HG03469 (cell line): ENCODE data around the gene NFAM1.

Source experiments
- ATAC-seq: cut with Tn5 transposase; IDR thresholded peaks from one replicate; pipeline ENCODE4 v1.9.1; 2021; ENCODE audit warnings: mild to moderate bottlenecking, moderate library complexity, moderate number of reproducible peaks; ENCODE audit not compliant: unreplicated experiment

NFAM1 gene

DNA sequence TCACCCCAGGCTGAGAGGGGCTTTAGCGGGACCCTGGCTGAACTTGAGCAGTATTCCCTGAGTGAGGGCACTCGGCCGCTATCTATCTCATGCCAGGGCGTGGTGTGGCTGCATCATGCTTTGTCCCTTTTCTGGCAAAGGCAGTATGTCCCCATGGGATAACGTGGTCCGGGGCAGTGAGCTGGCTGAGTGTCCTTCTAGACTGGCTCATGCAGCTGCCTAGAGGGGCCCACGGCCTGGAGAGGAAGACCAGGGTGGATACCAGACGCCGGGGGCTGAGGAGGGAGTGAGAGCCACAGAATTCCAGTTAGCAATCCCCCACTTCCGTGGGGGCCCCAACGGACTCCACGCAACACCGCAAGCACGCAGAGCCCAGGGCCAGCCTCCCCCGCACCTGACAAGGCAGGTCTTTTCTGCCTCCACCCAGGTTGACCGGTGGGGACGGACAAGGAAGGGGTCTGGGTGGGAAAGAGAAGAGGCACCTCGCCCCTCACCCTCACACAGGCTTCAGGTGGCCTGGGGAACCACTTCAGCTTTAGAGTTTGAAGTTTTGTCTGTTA is 15.5 kb downstream of the NFAM1 start:
- ATAC-seq: no peak

- no peak for ATAC-seq
These were observed 17.5 kb downstream of the NFAM1 start for GRCh38 chr22:42414565-42415303.

DNA sequence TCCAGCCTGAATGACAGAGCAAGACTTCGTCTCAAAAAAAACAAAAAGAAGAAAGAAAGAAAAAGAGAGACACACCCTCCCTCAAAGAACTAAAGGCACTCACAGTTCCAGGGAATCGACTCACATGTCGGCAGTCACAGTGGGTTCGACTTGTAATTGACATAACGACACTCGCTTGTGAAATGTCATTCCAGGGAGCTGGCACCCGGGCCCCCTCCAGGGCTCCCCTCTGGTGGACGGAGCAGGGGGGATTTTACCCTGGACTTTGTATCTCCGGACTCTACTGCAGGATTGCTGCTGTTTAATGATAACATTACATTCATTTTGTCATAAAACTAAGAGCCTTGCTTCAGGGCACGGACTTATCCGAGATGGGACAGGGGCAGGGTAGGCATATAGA is 18.2 kb downstream of the NFAM1 start:
- no peak for ATAC-seq

DNA sequence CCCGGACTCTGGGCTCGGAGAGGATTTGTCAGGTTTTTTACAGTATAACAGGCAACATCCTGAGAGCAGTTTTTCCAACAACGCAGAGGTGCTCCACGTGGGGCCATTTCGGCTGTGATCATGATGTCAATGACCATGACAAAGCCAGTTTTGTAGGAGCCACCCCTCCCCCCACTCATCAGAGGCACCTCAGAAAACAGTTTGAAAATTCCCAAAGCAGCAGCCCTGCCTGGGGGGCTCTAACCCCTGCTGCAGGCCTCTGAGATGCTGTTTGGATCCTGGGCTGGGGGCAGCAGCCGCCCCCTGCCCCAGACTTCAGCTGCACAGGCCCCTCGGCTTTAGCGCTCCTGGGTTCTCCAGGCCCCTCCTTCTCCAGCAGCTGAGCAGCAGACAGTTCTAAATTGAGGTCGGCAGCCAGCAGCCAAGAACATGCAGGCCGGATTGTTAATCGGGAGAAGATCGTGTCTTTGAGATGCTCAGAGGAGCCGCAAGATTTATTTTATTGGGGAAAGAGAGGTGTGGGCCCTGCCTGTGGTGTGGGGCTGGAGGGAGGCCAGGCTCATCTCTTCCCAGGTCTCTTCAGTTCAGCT is 19.4 kb downstream of the NFAM1 start:
- no peak for ATAC-seq

DNA sequence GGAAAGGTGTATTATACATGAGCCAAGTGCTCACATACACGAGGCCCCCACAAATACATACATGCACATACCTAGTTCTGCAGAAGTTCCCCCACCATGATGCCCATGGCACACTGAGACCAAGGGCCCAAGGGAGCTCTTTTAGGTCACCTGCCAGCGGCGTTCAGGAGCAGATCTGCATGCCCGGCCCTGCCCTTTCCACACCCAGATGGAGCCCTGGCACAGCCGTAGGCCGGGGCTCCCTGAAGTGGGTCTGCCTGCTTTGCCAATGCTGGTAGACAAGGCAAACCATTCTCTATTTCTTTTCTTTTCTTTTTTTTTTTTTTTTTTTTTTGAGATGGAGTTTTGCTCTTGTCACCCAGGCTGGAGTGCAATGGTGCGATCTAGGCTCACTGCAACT is 21.5 kb downstream of the NFAM1 start:
- ATAC-seq: no peak

DNA sequence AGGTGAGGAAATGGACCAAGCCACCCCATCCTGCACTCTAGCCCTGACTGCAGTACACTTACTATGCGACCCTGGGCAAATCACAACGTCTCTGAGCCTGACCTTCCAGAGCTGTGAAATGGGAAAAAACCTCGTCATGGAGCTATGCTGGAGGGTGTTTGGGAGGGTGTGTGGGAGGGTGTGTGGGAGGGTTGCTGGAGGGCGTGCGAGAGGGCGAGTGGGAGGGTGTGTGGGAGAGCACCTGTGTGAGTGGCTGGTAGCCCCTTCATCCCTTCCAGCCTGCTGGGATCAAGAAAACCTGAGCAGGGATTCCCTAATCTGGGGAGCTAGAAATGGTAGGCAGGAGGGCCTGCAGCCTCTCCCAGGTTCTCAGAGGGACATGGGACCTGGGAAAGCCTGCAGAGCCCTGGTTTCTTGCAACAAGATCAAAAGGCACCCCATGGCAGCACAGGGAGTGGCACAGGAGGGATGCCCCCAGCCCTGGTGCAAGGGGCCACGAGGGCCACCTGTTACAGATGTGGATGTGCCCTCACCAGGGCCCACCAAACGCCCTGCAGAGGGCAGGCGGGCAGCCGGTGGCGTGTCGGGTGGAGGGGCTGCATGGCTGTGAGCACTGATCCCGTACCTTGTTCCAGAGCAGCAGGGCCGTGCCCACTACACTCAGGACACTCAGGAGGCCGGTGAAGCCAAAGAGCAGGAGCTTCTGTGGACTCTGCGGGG is 23.2 kb downstream of the NFAM1 start:
- ATAC-seq: no peak

DNA sequence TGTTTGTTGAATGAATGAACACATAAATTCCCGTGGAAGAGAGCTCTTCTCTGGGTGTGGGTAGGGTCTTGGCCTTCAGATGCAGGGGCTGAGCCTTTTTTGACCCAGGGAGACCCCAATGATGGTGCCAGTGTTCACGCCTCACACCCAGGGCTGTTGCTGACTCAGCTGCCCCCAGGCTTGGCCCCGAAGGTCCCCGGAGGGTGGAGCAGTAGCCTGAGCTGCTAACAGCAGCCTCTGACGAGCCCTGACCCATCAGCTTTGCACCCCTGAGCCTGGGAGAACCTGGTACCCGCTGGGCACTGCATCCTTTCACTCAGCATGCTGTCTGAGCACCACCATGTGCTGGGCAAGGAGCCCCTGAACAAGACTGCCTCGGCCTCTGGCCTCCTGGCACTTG is 23.9 kb downstream of the NFAM1 start:
- ATAC-seq: no peak

DNA sequence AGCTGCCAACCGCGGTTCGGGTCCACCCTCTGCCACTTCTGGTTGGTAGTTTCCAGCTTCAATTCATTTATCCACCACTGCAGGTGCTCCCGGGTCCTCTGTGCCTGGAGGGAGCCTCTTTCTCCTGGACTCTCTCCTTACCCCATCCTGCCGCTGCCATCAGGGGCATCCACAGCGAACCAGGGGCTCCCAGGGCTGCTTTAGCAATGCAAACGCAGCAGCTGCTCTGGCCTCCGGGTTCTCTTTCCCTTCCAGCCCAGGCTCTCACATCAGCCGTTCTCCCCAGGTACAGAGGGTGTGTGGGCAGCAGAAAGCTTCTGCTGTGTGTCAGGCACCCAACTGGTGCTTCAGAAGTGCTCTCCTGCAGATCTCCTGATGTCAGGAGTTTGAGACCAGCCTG is 27.9 kb downstream of the NFAM1 start:
- ATAC-seq: no peak

GRCh38 chr22:42401535-42402334 is 30.5 kb downstream of the NFAM1 start:
- no peak for ATAC-seq

DNA sequence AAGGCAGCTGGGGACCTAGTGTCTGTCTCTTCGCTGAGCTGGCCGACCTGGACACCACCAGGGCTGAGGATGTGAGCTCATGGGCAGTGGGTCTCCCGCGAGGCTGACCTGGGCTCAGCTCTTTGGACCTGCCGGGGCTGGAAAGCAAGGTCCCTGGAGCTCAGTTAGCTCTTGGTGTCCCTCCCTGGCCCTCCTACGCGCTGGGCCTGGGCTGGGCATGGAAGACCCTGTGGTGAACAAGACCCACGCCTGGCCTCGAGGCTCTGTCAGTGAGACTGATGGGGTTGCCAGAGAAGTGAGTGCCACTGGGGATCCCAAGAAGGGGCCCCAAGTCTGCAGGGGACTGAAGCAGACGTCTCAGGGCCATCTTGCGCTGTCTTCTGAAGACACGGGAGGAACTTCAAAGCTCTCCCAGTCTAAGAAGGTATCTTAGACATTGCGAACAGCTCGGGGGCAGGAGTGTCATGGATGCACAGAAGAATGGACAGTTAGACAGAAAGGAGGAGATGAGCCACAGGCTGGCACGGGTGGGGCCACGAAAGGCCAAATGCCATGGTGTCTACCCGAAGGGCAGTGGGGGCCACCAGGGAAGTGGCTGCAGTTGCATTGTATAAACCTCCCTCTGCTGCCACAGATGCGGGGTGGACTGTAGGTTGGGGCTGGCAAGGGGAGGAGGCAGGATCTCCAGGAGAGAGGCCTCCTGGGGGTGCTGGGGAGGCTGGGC is 31.2 kb downstream of the NFAM1 start:
- no peak for ATAC-seq

GRCh38 chr22:42399315-42400271 is 32.6 kb downstream of the NFAM1 start:
- ATAC-seq: no peak

DNA sequence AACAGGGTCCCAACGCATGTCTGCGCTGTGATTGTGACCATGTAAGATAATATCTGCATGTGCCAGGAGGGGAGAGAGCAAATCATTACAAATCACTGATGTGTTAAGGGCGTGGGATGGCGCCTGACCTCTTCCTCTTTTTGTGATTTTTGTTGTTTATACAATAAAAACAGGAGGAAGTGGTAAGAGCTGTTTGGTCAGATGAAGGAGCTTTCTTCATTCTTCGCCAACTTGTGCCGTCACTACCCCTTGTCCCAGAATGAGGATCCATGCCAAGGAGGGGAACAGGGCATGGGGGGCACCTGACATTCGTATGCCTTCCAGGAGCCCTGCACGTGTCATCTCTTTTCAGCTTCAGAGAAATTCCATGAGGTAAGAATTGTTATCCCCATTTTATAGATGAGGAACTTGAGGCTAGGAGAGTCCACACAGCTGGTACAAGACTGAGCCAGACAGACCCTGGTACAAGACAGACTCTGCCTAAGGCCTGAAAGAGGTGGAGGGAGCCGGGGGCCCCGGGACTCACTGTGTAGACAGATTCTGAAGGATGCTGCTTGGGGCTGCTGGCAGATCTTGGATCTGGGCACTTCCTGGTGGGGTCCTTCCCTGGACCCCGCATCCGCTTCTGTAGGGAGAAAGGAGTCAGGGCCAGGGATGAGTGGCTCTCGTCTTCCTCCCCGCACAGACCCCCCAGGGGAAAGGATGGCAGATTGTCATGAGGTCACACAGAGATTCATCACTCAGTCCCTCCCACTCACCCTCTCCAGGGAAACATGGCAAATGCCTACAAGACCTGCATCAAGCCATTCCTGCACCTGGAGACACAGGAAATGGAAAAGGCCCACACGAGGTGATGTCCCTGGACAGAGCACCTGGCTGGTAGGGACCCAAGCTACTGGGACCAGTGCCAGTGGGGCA is 34.6 kb downstream of the NFAM1 start:
- no peak for ATAC-seq

GRCh38 chr22:42396621-42397331 is 35.4 kb downstream of the NFAM1 start:
- no peak for ATAC-seq

GRCh38 chr22:42389143-42389542 is 43.1 kb downstream of the NFAM1 start:
- ATAC-seq: no peak

GRCh38 chr22:42388130-42388797 is 43.9 kb downstream of the NFAM1 start:
- ATAC-seq: no peak

GRCh38 chr22:42387631-42388030 is 44.6 kb downstream of the NFAM1 start:
- no peak for ATAC-seq

- ATAC-seq: no peak
These were observed 46.5 kb downstream of the NFAM1 start for GRCh38 chr22:42385696-42386095.
